K562 (cell line): Measurements from ENCODE around the gene DNAJC9. TPM values are rescaled to one million over a fixed set of nuclear protein-coding genes. Genes with fewer than 3 reads are reported as not detected.

ENCODE experiments used
- CSDE1 ChIP-seq, 2 experiments: fragments of 450-650 bp; IDR thresholded peaks; 2 replicates each; pipeline ENCODE4 v1.6.1; 2016; ENCODE audit warnings: mild to moderate bottlenecking in 1 of 2
- GATAD2B ChIP-seq: fragments of 450-650 bp; IDR thresholded peaks from 2 replicates; pipeline ENCODE4 v1.6.1; 2017; ENCODE audit warnings: mild to moderate bottlenecking, borderline replicate concordance
- MBD2 ChIP-seq: sonication (generic); IDR thresholded peaks from 2 replicates; pipeline ENCODE4 v1.6.1; 2016; ENCODE audit warnings: low read depth, borderline replicate concordance
- MEF2D ChIP-seq: conservative IDR thresholded peaks from 2 replicates; pipeline ENCODE4 v1.6.1; 2016; ENCODE audit warnings: low read depth, missing genetic modification characterization, missing compliant biosample characterization
- MEIS2 ChIP-seq: fragments of 450-650 bp; IDR thresholded peaks from 2 replicates; pipeline ENCODE4 v1.6.1; 2014; ENCODE audit warnings: mild to moderate bottlenecking; ENCODE audit not compliant: partially characterized antibody
- SAP30 ChIP-seq: fragments of 200-600 bp; sonication (generic); IDR thresholded peaks from 2 replicates; pipeline ENCODE4 v1.6.1; 2012; ENCODE audit warnings: borderline replicate concordance, low read depth, mild to moderate bottlenecking, moderate library complexity, low read length, control low read depth, inconsistent platforms; ENCODE audit not compliant: insufficient read depth, poor library complexity, severe bottlenecking
- SRSF9 ChIP-seq: fragments of 200-400 bp; formaldehyde crosslinking; IDR thresholded peaks from 2 replicates; pipeline ENCODE4 v1.6.1; 2017; ENCODE audit warnings: low read depth, low read length, borderline replicate concordance
- SUPT5H ChIP-seq: fragments of 450-650 bp; IDR thresholded peaks from 2 replicates; pipeline ENCODE4 v1.6.1; 2016
- ZFX ChIP-seq: sonication (generic); formaldehyde crosslinking; IDR thresholded peaks from 2 replicates; pipeline ENCODE4 v1.8.0; 2022; ENCODE audit warnings: mild to moderate bottlenecking, missing genetic modification reagents, moderate library complexity
- ZNF175 ChIP-seq: fragments of 200-800 bp; sonication (Bioruptor generic); IDR thresholded peaks from 2 replicates; pipeline ENCODE4 v1.6.1; 2016; ENCODE audit warnings: low read depth, mild to moderate bottlenecking, missing genetic modification characterization, missing compliant biosample characterization
- ZNF197 ChIP-seq: fragments of 200-800 bp; sonication (Bioruptor generic); IDR thresholded peaks from 2 replicates; pipeline ENCODE4 v1.6.1; 2016; ENCODE audit warnings: low read depth, missing genetic modification characterization, missing compliant biosample characterization
- ZNF282 ChIP-seq: sonication (generic); formaldehyde crosslinking; IDR thresholded peaks from 2 replicates; pipeline ENCODE4 v1.8.1; 2023; ENCODE audit warnings: missing genetic modification reagents
- ZNF561 ChIP-seq: fragments of 450-650 bp; formaldehyde crosslinking; conservative IDR thresholded peaks from 2 replicates; pipeline ENCODE4 v1.4.0; 2020; ENCODE audit warnings: mild to moderate bottlenecking, moderate library complexity
- polyA plus RNA-seq, 8 experiments: library from polyadenylated mRNA; depleted of rRNA in 4 of 8; stranded (reverse) in 5 of 8; unstranded in 3 of 8; fragments of >200 nt; fragmentation: Nextera tagmentation in 2 of 8; fragmentation: Illumina TruSeq in 1 of 8; extraction: Ambion mirVana in 2 of 8; extraction: Trizol in 1 of 8; gene quantifications; 2 replicates each; pipeline versions ENCODE4 v1.2.1 to v1.2.3, GENCODE V29; 2011 to 2014; ENCODE audit warnings: inconsistent platforms in 1 of 8, missing spikeins in 1 of 8
- total RNA-seq, 7 experiments: library from RNA; depleted of rRNA in 6 of 7; stranded (reverse); fragments of >200 nt in 6 of 7; fragmentation: Illumina TruSeq in 2 of 7; extraction: Trizol in 2 of 7; gene quantifications; 2 replicates each; pipeline versions ENCODE4 v1.2.1 to v1.2.3, GENCODE V29; 2011 to 2021; ENCODE audit warnings: low replicate concordance in 1 of 7
- TF ChIP-seq, protein P1 (sequence below): fragments of 200-600 bp; sonication (generic); IDR thresholded peaks from one replicate; pipeline ENCODE4 v1.6.1; 2012; ENCODE audit warnings: mild to moderate bottlenecking, low read depth, low read length, inconsistent platforms
- TF ChIP-seq, protein P2 (sequence below): fragments of 200-800 bp; sonication (Bioruptor generic); IDR thresholded peaks from 2 replicates; pipeline ENCODE4 v1.6.1; 2017; ENCODE audit warnings: missing genetic modification characterization, missing compliant biosample characterization

The DNAJC9 gene
- total and polyA plus RNA-seq, 9 of the 15 experiments (the other 6 are each of a cell fraction or from before 2014, with no cell fraction given), result 66.7 to 133 (median 102) TPM

DNA sequence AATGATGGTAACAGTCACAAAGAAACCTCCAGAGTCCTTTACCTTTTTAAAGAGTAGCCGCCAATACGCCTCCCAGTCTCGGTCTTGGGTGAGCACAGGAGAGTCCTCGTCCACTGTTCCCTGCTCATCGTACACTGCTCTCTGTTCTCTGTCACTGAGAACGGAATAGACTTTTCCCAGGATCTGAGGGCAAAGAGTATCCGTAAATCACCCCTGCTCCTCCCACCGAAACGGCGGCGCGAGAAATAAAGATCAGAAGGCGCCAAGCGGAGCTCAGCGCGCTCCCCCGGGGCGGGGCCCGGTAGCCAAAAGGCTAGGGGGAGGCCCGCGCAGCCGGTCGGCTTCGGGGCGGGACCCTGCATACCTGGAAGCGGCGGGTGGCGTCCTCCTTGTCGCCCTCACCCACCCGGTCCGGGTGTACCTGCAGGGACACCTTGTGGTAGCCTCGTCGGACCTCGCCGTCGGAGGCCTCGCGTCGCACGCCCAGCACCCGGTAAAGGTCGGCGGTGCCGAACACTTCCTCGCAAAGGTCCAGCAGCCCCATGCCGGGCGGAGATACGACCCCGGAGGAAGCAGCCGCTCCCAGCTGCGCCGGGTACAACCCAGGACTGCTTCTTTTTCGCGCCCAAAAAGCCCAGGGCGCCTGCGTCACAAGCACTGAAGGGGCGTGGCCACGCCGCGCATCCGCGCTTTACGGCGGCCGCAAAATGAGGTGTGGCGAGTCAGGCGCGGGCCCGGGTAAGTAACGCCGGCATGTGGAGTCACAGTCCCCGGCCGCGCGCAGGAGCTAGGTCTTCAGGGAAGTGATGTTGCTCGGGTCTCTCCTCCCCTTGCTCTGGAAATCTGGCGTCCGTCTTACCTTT, at the start of gene DNAJC9 (continued):
- TF ChIP-seq, protein P1, sequence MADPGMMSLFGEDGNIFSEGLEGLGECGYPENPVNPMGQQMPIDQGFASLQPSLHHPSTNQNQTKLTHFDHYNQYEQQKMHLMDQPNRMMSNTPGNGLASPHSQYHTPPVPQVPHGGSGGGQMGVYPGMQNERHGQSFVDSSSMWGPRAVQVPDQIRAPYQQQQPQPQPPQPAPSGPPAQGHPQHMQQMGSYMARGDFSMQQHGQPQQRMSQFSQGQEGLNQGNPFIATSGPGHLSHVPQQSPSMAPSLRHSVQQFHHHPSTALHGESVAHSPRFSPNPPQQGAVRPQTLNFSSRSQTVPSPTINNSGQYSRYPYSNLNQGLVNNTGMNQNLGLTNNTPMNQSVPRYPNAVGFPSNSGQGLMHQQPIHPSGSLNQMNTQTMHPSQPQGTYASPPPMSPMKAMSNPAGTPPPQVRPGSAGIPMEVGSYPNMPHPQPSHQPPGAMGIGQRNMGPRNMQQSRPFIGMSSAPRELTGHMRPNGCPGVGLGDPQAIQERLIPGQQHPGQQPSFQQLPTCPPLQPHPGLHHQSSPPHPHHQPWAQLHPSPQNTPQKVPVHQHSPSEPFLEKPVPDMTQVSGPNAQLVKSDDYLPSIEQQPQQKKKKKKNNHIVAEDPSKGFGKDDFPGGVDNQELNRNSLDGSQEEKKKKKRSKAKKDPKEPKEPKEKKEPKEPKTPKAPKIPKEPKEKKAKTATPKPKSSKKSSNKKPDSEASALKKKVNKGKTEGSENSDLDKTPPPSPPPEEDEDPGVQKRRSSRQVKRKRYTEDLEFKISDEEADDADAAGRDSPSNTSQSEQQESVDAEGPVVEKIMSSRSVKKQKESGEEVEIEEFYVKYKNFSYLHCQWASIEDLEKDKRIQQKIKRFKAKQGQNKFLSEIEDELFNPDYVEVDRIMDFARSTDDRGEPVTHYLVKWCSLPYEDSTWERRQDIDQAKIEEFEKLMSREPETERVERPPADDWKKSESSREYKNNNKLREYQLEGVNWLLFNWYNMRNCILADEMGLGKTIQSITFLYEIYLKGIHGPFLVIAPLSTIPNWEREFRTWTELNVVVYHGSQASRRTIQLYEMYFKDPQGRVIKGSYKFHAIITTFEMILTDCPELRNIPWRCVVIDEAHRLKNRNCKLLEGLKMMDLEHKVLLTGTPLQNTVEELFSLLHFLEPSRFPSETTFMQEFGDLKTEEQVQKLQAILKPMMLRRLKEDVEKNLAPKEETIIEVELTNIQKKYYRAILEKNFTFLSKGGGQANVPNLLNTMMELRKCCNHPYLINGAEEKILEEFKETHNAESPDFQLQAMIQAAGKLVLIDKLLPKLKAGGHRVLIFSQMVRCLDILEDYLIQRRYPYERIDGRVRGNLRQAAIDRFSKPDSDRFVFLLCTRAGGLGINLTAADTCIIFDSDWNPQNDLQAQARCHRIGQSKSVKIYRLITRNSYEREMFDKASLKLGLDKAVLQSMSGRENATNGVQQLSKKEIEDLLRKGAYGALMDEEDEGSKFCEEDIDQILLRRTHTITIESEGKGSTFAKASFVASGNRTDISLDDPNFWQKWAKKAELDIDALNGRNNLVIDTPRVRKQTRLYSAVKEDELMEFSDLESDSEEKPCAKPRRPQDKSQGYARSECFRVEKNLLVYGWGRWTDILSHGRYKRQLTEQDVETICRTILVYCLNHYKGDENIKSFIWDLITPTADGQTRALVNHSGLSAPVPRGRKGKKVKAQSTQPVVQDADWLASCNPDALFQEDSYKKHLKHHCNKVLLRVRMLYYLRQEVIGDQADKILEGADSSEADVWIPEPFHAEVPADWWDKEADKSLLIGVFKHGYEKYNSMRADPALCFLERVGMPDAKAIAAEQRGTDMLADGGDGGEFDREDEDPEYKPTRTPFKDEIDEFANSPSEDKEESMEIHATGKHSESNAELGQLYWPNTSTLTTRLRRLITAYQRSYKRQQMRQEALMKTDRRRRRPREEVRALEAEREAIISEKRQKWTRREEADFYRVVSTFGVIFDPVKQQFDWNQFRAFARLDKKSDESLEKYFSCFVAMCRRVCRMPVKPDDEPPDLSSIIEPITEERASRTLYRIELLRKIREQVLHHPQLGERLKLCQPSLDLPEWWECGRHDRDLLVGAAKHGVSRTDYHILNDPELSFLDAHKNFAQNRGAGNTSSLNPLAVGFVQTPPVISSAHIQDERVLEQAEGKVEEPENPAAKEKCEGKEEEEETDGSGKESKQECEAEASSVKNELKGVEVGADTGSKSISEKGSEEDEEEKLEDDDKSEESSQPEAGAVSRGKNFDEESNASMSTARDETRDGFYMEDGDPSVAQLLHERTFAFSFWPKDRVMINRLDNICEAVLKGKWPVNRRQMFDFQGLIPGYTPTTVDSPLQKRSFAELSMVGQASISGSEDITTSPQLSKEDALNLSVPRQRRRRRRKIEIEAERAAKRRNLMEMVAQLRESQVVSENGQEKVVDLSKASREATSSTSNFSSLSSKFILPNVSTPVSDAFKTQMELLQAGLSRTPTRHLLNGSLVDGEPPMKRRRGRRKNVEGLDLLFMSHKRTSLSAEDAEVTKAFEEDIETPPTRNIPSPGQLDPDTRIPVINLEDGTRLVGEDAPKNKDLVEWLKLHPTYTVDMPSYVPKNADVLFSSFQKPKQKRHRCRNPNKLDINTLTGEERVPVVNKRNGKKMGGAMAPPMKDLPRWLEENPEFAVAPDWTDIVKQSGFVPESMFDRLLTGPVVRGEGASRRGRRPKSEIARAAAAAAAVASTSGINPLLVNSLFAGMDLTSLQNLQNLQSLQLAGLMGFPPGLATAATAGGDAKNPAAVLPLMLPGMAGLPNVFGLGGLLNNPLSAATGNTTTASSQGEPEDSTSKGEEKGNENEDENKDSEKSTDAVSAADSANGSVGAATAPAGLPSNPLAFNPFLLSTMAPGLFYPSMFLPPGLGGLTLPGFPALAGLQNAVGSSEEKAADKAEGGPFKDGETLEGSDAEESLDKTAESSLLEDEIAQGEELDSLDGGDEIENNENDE, result no peak
- TF ChIP-seq ZNF561 (CRISPR knock-in tag) (no peak; the same call in 1 of the 2 replicates), ZNF175 (CRISPR knock-in tag) (peak; percentile 76; the same call in 1 of the 2 replicates), MEF2D (no peak), MBD2 (peak; percentile 78), ZNF282 (CRISPR knock-in tag) (0 out of 2 replicates have a peak, but pooled peaks have one; percentile 78), ZNF197 (CRISPR knock-in tag) (no peak), SRSF9 (no peak), MEIS2 (peak; percentile 96), GATAD2B (0 out of 2 replicates have a peak, but pooled peaks have one; percentile 25), SAP30 (peak; percentile 92), CSDE1 (IDR thresholded peaks at IDR 0.05) (no peak; a peak in 2 of 4 replicates), ZFX (CRISPR knock-in tag) (no peak), SUPT5H (peak; percentile 98)
- TF ChIP-seq, protein P2, sequence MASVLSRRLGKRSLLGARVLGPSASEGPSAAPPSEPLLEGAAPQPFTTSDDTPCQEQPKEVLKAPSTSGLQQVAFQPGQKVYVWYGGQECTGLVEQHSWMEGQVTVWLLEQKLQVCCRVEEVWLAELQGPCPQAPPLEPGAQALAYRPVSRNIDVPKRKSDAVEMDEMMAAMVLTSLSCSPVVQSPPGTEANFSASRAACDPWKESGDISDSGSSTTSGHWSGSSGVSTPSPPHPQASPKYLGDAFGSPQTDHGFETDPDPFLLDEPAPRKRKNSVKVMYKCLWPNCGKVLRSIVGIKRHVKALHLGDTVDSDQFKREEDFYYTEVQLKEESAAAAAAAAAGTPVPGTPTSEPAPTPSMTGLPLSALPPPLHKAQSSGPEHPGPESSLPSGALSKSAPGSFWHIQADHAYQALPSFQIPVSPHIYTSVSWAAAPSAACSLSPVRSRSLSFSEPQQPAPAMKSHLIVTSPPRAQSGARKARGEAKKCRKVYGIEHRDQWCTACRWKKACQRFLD, result no peak
